SK-N-SH treated with all-trans-retinoic acid at 6 μM for 48 hours (cell line): Measurements from ENCODE around the gene MYO7A.

Experiments
- ARNTL ChIP-seq: fragments of 450-650 bp; formaldehyde crosslinking; IDR thresholded peaks from 2 replicates; pipeline ENCODE4 v1.5.0; 2020; ENCODE audit warnings: low read depth, mild to moderate bottlenecking, moderate library complexity, borderline replicate concordance
- BACH2 ChIP-seq: fragments of 250-450 bp; sonication (Bioruptor Pico); IDR thresholded peaks from 2 replicates; pipeline ENCODE4 v1.9.0; 2021; ENCODE audit warnings: mild to moderate bottlenecking, borderline replicate concordance
- CREB5 ChIP-seq: fragments of 250-450 bp; sonication (Bioruptor Pico); IDR thresholded peaks from 2 replicates; pipeline ENCODE4 v1.5.1; 2020; ENCODE audit warnings: low read depth, mild to moderate bottlenecking, moderate library complexity
- CSRNP3 ChIP-seq: fragments of 250-450 bp; sonication (Bioruptor Pico); IDR thresholded peaks from 2 replicates; pipeline ENCODE4 v1.5.1; 2021; ENCODE audit warnings: mild to moderate bottlenecking, moderate library complexity
- ESRRG ChIP-seq: fragments of 250-450 bp; sonication (Bioruptor Pico); IDR thresholded peaks from 2 replicates; pipeline ENCODE4 v1.6.1; 2021; ENCODE audit warnings: mild to moderate bottlenecking
- GLIS3 ChIP-seq: fragments of 250-450 bp; sonication (Bioruptor Pico); IDR thresholded peaks from 2 replicates; pipeline ENCODE4 v1.5.0; 2020; ENCODE audit warnings: mild to moderate bottlenecking, moderate library complexity
- ISL1 ChIP-seq: fragments of 250-450 bp; sonication (Bioruptor Pico); IDR thresholded peaks from 2 replicates; pipeline ENCODE4 v2.1.2; 2022; ENCODE audit warnings: mild to moderate bottlenecking, moderate library complexity
- PATZ1 ChIP-seq: fragments of 250-450 bp; sonication (Bioruptor Pico); IDR thresholded peaks from 2 replicates; pipeline ENCODE4 v1.8.0; 2020; ENCODE audit warnings: mild to moderate bottlenecking, moderate library complexity, borderline replicate concordance
- TCF4 ChIP-seq: fragments of 250-450 bp; sonication (Bioruptor Pico); IDR thresholded peaks from 2 replicates; pipeline ENCODE4 v1.8.0; 2021; ENCODE audit warnings: mild to moderate bottlenecking, moderate library complexity, borderline replicate concordance
- TOX ChIP-seq: fragments of 250-450 bp; sonication (Bioruptor Pico); IDR thresholded peaks from 2 replicates; pipeline ENCODE4 v1.8.0; 2021; ENCODE audit warnings: mild to moderate bottlenecking, moderate library complexity, borderline replicate concordance
- TSHZ2 ChIP-seq: fragments of 250-450 bp; sonication (Bioruptor Pico); IDR thresholded peaks from 2 replicates; pipeline ENCODE4 v1.5.0; 2020; ENCODE audit warnings: mild to moderate bottlenecking, moderate library complexity
- ZC3H10 ChIP-seq: fragments of 250-450 bp; sonication (Bioruptor Pico); IDR thresholded peaks from 2 replicates; pipeline ENCODE4 v1.5.1; 2021; ENCODE audit warnings: mild to moderate bottlenecking, moderate library complexity
- ZFP3 ChIP-seq: fragments of 250-450 bp; sonication (Bioruptor Pico); IDR thresholded peaks from 2 replicates; pipeline ENCODE4 v1.5.0; 2020; ENCODE audit warnings: mild to moderate bottlenecking, moderate library complexity
- ZNF565 ChIP-seq: fragments of 450-650 bp; formaldehyde crosslinking; conservative IDR thresholded peaks from 2 replicates; pipeline ENCODE4 v1.5.0; 2020; ENCODE audit warnings: low read depth, mild to moderate bottlenecking, moderate library complexity

- TF ChIP-seq ARNTL (CRISPR knock-in tag) = no peak
- TF ChIP-seq PATZ1 (CRISPR knock-in tag) = no peak
- no peak for TF ChIP-seq ZC3H10
- TF ChIP-seq CSRNP3 = no peak
- no peak for TF ChIP-seq TOX (CRISPR knock-in tag)
- TF ChIP-seq ISL1 (CRISPR knock-in tag) = no peak
- TF ChIP-seq ZNF565 = no peak
- TF ChIP-seq TSHZ2 (CRISPR knock-in tag) = no peak
- TF ChIP-seq CREB5 (CRISPR knock-in tag) = no peak
- TF ChIP-seq ESRRG = no peak
- no peak for TF ChIP-seq BACH2 (CRISPR knock-in tag)
- no peak for TF ChIP-seq GLIS3
- no peak for TF ChIP-seq TCF4 (CRISPR knock-in tag)
- TF ChIP-seq ZFP3 (CRISPR knock-in tag) = no peak
These were observed 43.4 kb upstream of the MYO7A start for GRCh38 chr11:77084581-77085191.
